GM23248 (cell line): ENCODE measurements around the gene CXCL3. TPM values are rescaled to one million over a fixed set of nuclear protein-coding genes. Genes with fewer than 3 reads are reported as not detected.

Experiments
- DNase-seq: peaks from one replicate; pipeline ENCODE4 v3.0.0-alpha.2; 2015
- H2AFZ ChIP-seq: fragments of 200-600 bp; sonication (generic); 2 replicates; pipeline ENCODE4 v1.6.1; 2016; ENCODE audit warnings: antibody characterized with exemption
- H3F3A ChIP-seq: fragments of 200-600 bp; sonication (generic); 2 replicates; pipeline ENCODE4 v1.6.1; 2016; ENCODE audit warnings: mild to moderate bottlenecking, antibody characterized with exemption, mixed run types; ENCODE audit not compliant: insufficient read depth
- H3K27ac ChIP-seq: fragments of 200-600 bp; sonication (generic); 2 replicates; pipeline ENCODE4 v1.5.1; 2016; ENCODE audit warnings: mild to moderate bottlenecking
- H3K27me3 ChIP-seq: fragments of 200-600 bp; sonication (generic); replicated peaks from 2 replicates; pipeline ENCODE4 v1.6.1; 2016; ENCODE audit warnings: mild to moderate bottlenecking; ENCODE audit not compliant: insufficient read depth
- H3K36me3 ChIP-seq: fragments of 200-600 bp; sonication (generic); 2 replicates; pipeline ENCODE4 v1.6.1; 2016; ENCODE audit warnings: low read depth, mild to moderate bottlenecking
- H3K4me1 ChIP-seq: fragments of 200-600 bp; sonication (generic); 2 replicates; pipeline ENCODE4 v1.6.1; 2016; ENCODE audit warnings: mild to moderate bottlenecking; ENCODE audit not compliant: insufficient read depth
- H3K4me2 ChIP-seq: fragments of 200-600 bp; sonication (generic); one replicate; pipeline ENCODE4 v1.6.1; 2016; ENCODE audit warnings: mild to moderate bottlenecking; ENCODE audit not compliant: unreplicated experiment
- H3K4me3 ChIP-seq: fragments of 200-600 bp; sonication (generic); 2 replicates; pipeline ENCODE4 v1.5.1; 2016; ENCODE audit warnings: mild to moderate bottlenecking
- H3K79me2 ChIP-seq: fragments of 200-600 bp; sonication (generic); 2 replicates; pipeline ENCODE4 v1.6.1; 2016; ENCODE audit warnings: mild to moderate bottlenecking; ENCODE audit not compliant: insufficient read depth
- H3K9ac ChIP-seq: fragments of 200-600 bp; sonication (generic); 2 replicates; pipeline ENCODE4 v1.6.1; 2016; ENCODE audit warnings: mild to moderate bottlenecking
- H3K9me2 ChIP-seq: fragments of 200-600 bp; sonication (generic); 2 replicates; pipeline ENCODE4 v1.6.1; 2016; ENCODE audit warnings: mixed run types, mild to moderate bottlenecking, moderate library complexity; ENCODE audit not compliant: insufficient read depth
- H3K9me3 ChIP-seq: fragments of 200-600 bp; sonication (generic); one replicate; pipeline ENCODE4 v1.6.1; 2017; ENCODE audit warnings: low read depth
- H4K20me1 ChIP-seq: fragments of 200-600 bp; sonication (generic); 2 replicates; pipeline ENCODE4 v1.6.0; 2016; ENCODE audit not compliant: insufficient read depth
- EZH2 ChIP-seq: fragments of 200-600 bp; sonication (generic); IDR thresholded peaks from 2 replicates; pipeline ENCODE4 v1.6.1; 2018; ENCODE audit warnings: antibody characterized with exemption, mild to moderate bottlenecking; ENCODE audit not compliant: insufficient read depth, poor library complexity, severe bottlenecking
- EZH2phosphoT487 ChIP-seq: fragments of 200-600 bp; sonication (generic); IDR thresholded peaks from 2 replicates; pipeline ENCODE4 v1.6.1; 2018; ENCODE audit warnings: antibody characterized with exemption, moderate library complexity, mild to moderate bottlenecking, low read depth; ENCODE audit not compliant: insufficient read depth
- WGBS, 2 experiments: methylation state at CpG; one replicate each; pipeline ENCODE4 v1.1.6; 2015 to 2017; ENCODE audit warnings: low lambda C conversion rate in 2 of 2, low coverage in 1 of 2; ENCODE audit errors: missing lambda C conversion rate in 2 of 2; 5-methylcytosine and 5-hydroxymethylcytosine counted together
- in situ Hi-C: fragments of 300-500 bp; cut with MboI; formaldehyde crosslinking; loops from 2 replicates; pipeline ENCODE4 v1.15.0; 2020
- polyA plus RNA-seq: library from polyadenylated mRNA; unstranded; fragments of >200 nt; fragmentation: Nextera tagmentation; extraction: Ambion mirVana; gene quantifications from 2 replicates; pipeline ENCODE4 v1.2.1, GENCODE V29; 2016
- total RNA-seq: library from RNA; depleted of rRNA; stranded (reverse); fragments of >200 nt; shearing (Covaris generic); gene quantifications from 2 replicates; pipeline ENCODE4 v1.2.3, GENCODE V29; 2014

Gene CXCL3
- total and polyA plus RNA-seq, 2 experiments from 2014 or later, result 3.0 TPM; not detected in 1

DNA sequence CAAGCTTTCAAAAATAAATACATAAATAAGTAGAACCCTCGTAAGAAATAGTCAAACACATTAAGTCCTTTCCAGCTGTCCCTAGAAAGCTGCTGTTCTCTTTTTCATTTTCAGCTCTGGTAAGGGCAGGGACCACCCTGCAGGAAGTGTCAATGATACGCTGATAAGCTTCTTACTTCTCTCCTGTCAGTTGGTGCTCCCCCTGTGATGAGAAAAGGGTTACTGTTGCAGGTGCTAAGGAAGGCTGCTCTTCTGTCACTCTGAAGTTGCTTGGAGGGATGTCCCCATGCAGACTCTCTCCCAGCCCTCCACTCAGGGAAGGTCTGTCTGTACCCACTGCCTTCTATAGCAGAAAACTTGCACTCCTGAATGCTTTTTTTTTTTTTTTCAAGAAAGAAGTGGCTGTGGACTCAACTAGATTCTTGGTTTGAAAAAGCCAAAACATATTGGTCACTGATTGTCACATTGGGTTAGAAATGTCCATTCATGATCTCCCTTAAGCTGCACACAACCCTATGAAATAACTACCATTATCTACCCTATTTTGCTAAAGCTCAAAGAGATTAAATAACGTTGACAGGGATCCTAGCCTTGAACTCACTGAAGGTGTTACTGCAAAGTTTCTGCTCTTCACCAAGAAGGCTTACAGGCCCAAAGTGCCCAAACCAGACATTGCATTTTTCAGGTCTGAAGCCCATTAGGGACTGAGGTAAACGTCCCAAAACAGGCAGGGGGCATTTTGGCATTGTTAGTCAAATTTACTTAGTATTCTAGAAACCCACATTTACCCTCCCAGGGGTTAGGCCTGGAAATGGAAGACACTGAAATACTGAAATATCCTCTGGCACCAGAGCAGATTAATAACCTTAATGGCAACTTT lies 1.2 kb downstream of the CXCL3 start:
- Histone ChIP-seq H3K9me2 (no peaks in the 10 kb centered on the region), H3K4me2 (peak overlapping the region; percentile 95), H4K20me1 (no peaks in the 10 kb centered on the region), H3K79me2 (no peaks in the 10 kb centered on the region), H3K9ac (peak overlapping the region; percentile 83), H3F3A (peaks cover 17% of the 10 kb centered on the region; the same call in 1 of the 2 replicates), H3K4me3 (peak overlapping the region; percentile 95), H3K27me3 (no peaks in the 10 kb centered on the region), H2AFZ (peak overlapping the region; percentile 98), H3K36me3 (no peaks in the 10 kb centered on the region), H3K9me3 (no peaks in the 10 kb centered on the region), H3K27ac (no peak overlapping the region), H3K4me1 (peaks cover 18% of the 10 kb centered on the region)
- DNase-seq, result no peak
- WGBS, 2 experiments, result 46 to 52% methylated on average over 4 of the region's 4 CpGs
- in situ Hi-C loops, result no loop called here
- TF ChIP-seq EZH2 (no peak), EZH2phosphoT487 (no peak)

- no peak overlapping the region for H3K4me3 ChIP-seq
- peaks cover 17% of the 10 kb centered on the region; the same call in 1 of the 2 replicates for H3F3A ChIP-seq
- no peaks in the 10 kb centered on the region for H3K36me3 ChIP-seq
- no peaks in the 10 kb centered on the region for H3K9me3 ChIP-seq
- TF ChIP-seq EZH2 (no peak), EZH2phosphoT487 (no peak)
- no peaks in the 10 kb centered on the region for H3K79me2 ChIP-seq
- no peak overlapping the region for H3K9ac ChIP-seq
- no peaks in the 10 kb centered on the region for H4K20me1 ChIP-seq
- peaks cover 23% of the 10 kb centered on the region for H3K4me1 ChIP-seq
- no peaks in the 10 kb centered on the region for H3K27me3 ChIP-seq
- no peak overlapping the region for H2AFZ ChIP-seq
- in situ Hi-C loops, result no loop called here
- peak; percentile 72 for DNase-seq
- H3K9me2 ChIP-seq, result no peaks in the 10 kb centered on the region
- peak overlapping the region; percentile 23 for H3K27ac ChIP-seq
- peak overlapping the region; percentile 33 for H3K4me2 ChIP-seq
These were observed 4.8 kb downstream of the CXCL3 start for GRCh38 chr4:74033739-74034138.

DNA sequence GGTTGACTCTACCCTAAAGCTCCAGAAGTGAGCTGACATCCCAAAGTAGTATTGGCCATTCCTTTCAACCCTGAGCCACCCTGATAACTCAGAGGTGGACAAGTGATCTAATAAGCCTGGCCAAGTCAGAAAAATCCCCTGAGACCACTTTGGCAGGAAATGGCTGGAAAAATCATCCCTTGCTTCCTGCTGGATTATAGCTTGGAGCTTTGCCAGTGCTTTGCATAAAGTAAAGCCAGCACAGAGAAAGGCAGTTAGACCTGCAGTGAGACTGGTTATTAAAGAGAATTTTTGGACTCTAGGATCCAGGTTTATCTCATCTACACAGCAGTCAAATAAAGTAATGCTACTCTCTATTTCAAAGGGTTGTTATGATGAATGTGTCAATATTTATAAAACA lies 6.4 kb downstream of the CXCL3 start:
- Histone ChIP-seq H3K36me3 (no peaks in the 10 kb centered on the region), H3K9me2 (no peaks in the 10 kb centered on the region), H3K9me3 (no peaks in the 10 kb centered on the region), H3K27me3 (no peaks in the 10 kb centered on the region), H2AFZ (no peak overlapping the region), H4K20me1 (no peaks in the 10 kb centered on the region), H3K9ac (no peak overlapping the region), H3K4me1 (peaks cover 18% of the 10 kb centered on the region), H3K4me2 (no peak overlapping the region), H3K79me2 (no peaks in the 10 kb centered on the region), H3K27ac (no peak overlapping the region), H3F3A (peaks cover 17% of the 10 kb centered on the region; the same call in 1 of the 2 replicates), H3K4me3 (no peak overlapping the region)
- TF ChIP-seq EZH2 (no peak), EZH2phosphoT487 (no peak)
- in situ Hi-C loops, result no loop called here
- peak; percentile 39 for DNase-seq

DNA sequence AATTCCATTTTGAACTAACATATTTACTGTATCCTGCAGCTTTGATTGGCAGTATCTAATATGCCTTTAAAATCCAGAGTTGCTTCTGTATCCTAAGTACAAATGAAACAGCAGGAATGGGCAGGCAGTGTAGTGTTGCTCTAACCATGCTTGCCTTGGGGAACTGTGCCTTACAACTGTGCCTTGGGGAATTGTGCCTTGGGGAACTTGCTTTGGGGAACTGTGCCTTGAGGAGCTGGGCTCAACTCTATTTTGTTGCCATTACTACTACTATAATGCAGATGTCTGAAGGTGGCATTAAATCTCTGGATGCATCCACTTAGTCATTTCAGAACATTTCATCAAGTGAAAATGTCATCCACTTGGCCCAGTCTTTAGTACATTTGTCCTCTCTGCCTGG lies 6.9 kb downstream of the CXCL3 start:
- H3K27ac ChIP-seq, result no peak overlapping the region
- no peaks in the 10 kb centered on the region for H3K79me2 ChIP-seq
- no peak overlapping the region for H3K4me3 ChIP-seq
- no peaks in the 10 kb centered on the region for H3K27me3 ChIP-seq
- no peak overlapping the region for H3K4me2 ChIP-seq
- in situ Hi-C loops, result no loop called here
- H2AFZ ChIP-seq, result no peak overlapping the region
- peaks cover 18% of the 10 kb centered on the region for H3K4me1 ChIP-seq
- no peak overlapping the region for H3K9ac ChIP-seq
- TF ChIP-seq EZH2phosphoT487, result no peak
- no peak for TF ChIP-seq EZH2
- DNase-seq, result no peak
- no peaks in the 10 kb centered on the region for H3K9me2 ChIP-seq
- no peaks in the 10 kb centered on the region for H4K20me1 ChIP-seq
- H3F3A ChIP-seq, result peaks cover 17% of the 10 kb centered on the region; the same call in 1 of the 2 replicates
- H3K36me3 ChIP-seq, result no peaks in the 10 kb centered on the region
- no peaks in the 10 kb centered on the region for H3K9me3 ChIP-seq

GRCh38 chr4:74030285-74030684 lies 8.2 kb downstream of the CXCL3 start:
- DNase-seq, result no peak
- Histone ChIP-seq H3K9me3 (no peaks in the 10 kb centered on the region), H3K4me2 (no peak overlapping the region), H3K4me1 (peaks cover 18% of the 10 kb centered on the region), H3K9ac (no peak overlapping the region), H3K36me3 (no peaks in the 10 kb centered on the region), H3K27me3 (no peaks in the 10 kb centered on the region), H3K79me2 (no peaks in the 10 kb centered on the region), H2AFZ (no peak overlapping the region), H3K9me2 (no peaks in the 10 kb centered on the region), H3K27ac (no peak overlapping the region), H3K4me3 (no peak overlapping the region), H4K20me1 (no peaks in the 10 kb centered on the region), H3F3A (peaks cover 17% of the 10 kb centered on the region; the same call in 1 of the 2 replicates)
- no peak for TF ChIP-seq EZH2
- no peak for TF ChIP-seq EZH2phosphoT487
- in situ Hi-C loops, result no loop called here
